Measurements from ENCODE around the gene SNX20. TPM values are rescaled to one million over a fixed set of nuclear protein-coding genes. Genes with fewer than 3 reads are reported as not detected.

SNX20 gene
- total and polyA plus RNA-seq, 2 donors (not counting 3 experiments of a cell fraction or from before 2014, with no cell fraction given), result not detected

DNA sequence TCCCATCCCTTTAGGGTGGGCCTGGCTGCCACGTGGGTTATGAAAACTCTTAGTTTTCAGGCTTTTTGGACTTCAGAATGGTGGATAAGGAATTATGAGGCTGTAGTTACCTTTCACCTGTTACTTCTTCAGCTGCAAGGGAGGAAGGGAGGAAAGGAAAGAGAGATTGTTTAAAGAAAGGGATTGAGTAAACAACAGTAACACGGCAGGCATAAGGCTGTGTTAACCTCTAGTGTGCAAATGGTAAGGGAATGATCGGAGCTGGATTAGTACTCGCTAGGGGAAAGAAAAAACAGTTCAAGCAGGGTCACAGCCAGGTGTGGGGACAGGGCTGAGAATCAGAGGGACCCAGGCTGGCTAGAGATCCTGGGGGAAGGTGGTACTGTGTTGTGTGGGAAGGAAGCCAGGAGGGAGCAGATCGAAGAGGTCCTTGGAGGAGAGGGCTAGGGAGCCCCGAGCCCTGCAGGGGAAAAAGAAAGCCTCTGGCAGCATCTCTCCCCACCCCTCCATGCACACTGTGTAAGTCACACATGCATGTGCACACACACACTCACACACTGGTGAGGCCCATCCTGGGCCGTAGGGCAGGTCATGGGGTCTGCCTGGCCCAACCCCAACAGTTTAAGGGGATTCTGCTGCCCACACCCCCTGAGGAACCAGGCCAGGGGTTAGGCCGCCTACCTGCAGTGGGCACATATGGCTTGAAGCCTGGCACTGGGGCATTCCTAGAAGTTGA, 49.7 kb downstream of the SNX20 start:
- Histone ChIP-seq H3K27me3 (ENCODE audit: control insufficient read depth in 2 of 2, insufficient read depth in 2 of 2, low read length in 2 of 2) (no peaks in the 10 kb centered on the region), H2AFZ (ENCODE audit: low read depth, low read length) (no peak overlapping the region), H3K9me3 (replicated peaks; ENCODE audit: control insufficient read depth, insufficient read depth, low read length) (no peaks in the 10 kb centered on the region), H3K4me2 (ENCODE audit: insufficient read depth, low read length) (no peak overlapping the region), H3K9ac (replicated peaks; ENCODE audit: extremely low read depth, insufficient read depth, low read length) (no peak overlapping the region), H3K4me3 (replicated peaks in 1 of 3; ENCODE audit: insufficient read depth in 1 of 3, low read depth in 1 of 3, low read length in 3 of 3) (no peak overlapping the region), H3K9me1 (replicated peaks; ENCODE audit: control insufficient read depth, extremely low read depth, insufficient read depth, low read length) (no peaks in the 10 kb centered on the region), H4K20me1 (replicated peaks; ENCODE audit: control insufficient read depth, extremely low read depth, insufficient read depth, low read length) (no peaks in the 10 kb centered on the region), H3K4me1 (ENCODE audit: control insufficient read depth, extremely low read depth, insufficient read depth, low read length) (no peaks in the 10 kb centered on the region), H3K36me3 (ENCODE audit: control insufficient read depth in 2 of 2, extremely low read depth in 1 of 2, insufficient read depth in 2 of 2, low read length in 2 of 2) (no peaks in the 10 kb centered on the region), H3K79me2 (ENCODE audit: control insufficient read depth, insufficient read depth, low read length) (no peaks in the 10 kb centered on the region), H3K27ac (ENCODE audit: insufficient read depth, low read depth, low read length) (no peak overlapping the region)
- DNase-seq (ENCODE audit: low read depth, low spot score), result no peak
- TF ChIP-seq JUN (IDR thresholded peaks at IDR 0.05; ENCODE audit: borderline replicate concordance, insufficient read depth, insufficient read length, low read depth), result no peak
- no peak for TF ChIP-seq EZH2 (IDR thresholded peaks at IDR 0.05; ENCODE audit: borderline replicate concordance, low read depth, low read length, severe bottlenecking)
- TF ChIP-seq, protein P1, sequence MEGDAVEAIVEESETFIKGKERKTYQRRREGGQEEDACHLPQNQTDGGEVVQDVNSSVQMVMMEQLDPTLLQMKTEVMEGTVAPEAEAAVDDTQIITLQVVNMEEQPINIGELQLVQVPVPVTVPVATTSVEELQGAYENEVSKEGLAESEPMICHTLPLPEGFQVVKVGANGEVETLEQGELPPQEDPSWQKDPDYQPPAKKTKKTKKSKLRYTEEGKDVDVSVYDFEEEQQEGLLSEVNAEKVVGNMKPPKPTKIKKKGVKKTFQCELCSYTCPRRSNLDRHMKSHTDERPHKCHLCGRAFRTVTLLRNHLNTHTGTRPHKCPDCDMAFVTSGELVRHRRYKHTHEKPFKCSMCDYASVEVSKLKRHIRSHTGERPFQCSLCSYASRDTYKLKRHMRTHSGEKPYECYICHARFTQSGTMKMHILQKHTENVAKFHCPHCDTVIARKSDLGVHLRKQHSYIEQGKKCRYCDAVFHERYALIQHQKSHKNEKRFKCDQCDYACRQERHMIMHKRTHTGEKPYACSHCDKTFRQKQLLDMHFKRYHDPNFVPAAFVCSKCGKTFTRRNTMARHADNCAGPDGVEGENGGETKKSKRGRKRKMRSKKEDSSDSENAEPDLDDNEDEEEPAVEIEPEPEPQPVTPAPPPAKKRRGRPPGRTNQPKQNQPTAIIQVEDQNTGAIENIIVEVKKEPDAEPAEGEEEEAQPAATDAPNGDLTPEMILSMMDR (IDR thresholded peaks at IDR 0.05; ENCODE audit: extremely low read depth in 1 of 2, insufficient read depth in 1 of 2, low read depth in 1 of 2, low read length in 2 of 2), result no peak
- TF ChIP-seq GATA2 (IDR thresholded peaks at IDR 0.05; ENCODE audit: insufficient read depth, insufficient read length, low read depth, low read length), result no peak
- TF ChIP-seq, protein P2, sequence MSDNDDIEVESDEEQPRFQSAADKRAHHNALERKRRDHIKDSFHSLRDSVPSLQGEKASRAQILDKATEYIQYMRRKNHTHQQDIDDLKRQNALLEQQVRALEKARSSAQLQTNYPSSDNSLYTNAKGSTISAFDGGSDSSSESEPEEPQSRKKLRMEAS (IDR thresholded peaks at IDR 0.05; ENCODE audit: insufficient read depth, insufficient read length), result no peak
- TF ChIP-seq MYC (IDR thresholded peaks at IDR 0.05; ENCODE audit: low read depth, low read length), result no peak
- no peak for TF ChIP-seq FOS (IDR thresholded peaks at IDR 0.05; ENCODE audit: borderline replicate concordance, insufficient read depth, low read length)
- no peak for TF ChIP-seq POLR2AphosphoS5 (IDR thresholded peaks at IDR 0.05; ENCODE audit: insufficient read depth, low read depth, low read length)
- no peak for TF ChIP-seq POLR2A (IDR thresholded peaks at IDR 0.05; ENCODE audit: low read depth, low read length)
- POLR2A ChIA-PET, result interaction anchor here (0.7 kb wide), 1 partner anchor 839 kb away, joined by 4 read pairs; no protein-coding TSS in a partner anchor
- no peak for FAIRE-seq
- dilution Hi-C loops (cut with MboI; ENCODE audit: extremely low pct_ligation_motif_present, low sequenced_read_pairs), result no loop called here
- intact Hi-C loops (cut with micrococcal nuclease), result no loop called here
- CTCF ChIA-PET, result no interaction called here
- no TSS peak for BruUV-seq (replicated peaks)
